Right atrium auricular region (tissue), 2 donors: ENCODE measurements around the gene AKR1A1. TPM values are rescaled to one million over a fixed set of nuclear protein-coding genes. Genes with fewer than 3 reads are reported as not detected.

ENCODE experiments used
- DNase-seq: peaks from one replicate; pipeline ENCODE4 v3.0.0-alpha.2; 2019; ENCODE audit warnings: low spot score
- H3K27ac ChIP-seq, 2 donors: fragments of 200-600 bp; sonication (generic); 1 replicate in 1 of 2; 2 replicates in 1 of 2; pipeline ENCODE4 v1.5.1; 2016 to 2019
- H3K27me3 ChIP-seq, 2 donors: fragments of 200-600 bp; sonication (generic); one replicate each; pipeline versions ENCODE4 v1.5.1 to v1.6.0; 2017 to 2019
- H3K36me3 ChIP-seq: fragments of 200-600 bp; sonication (generic); one replicate; pipeline ENCODE4 v1.5.1; 2016
- H3K4me1 ChIP-seq, 2 donors: fragments of 200-600 bp; sonication (generic); one replicate each; pipeline versions ENCODE4 v1.5.1 to v1.6.0; 2017 to 2019
- H3K4me3 ChIP-seq, 2 donors: fragments of 200-600 bp; sonication (generic); 1 replicate in 1 of 2; 2 replicates in 1 of 2; pipeline ENCODE4 v1.5.1; 2017 to 2019; ENCODE audit warnings: mild to moderate bottlenecking in 1 of 2, moderate library complexity in 1 of 2
- H3K9me3 ChIP-seq, 2 donors: fragments of 200-600 bp; sonication (generic); one replicate each; pipeline ENCODE4 v1.5.1; 2019
- CTCF ChIP-seq, 2 donors: fragments of 200-600 bp; sonication (generic); IDR thresholded peaks; one replicate each; pipeline ENCODE4 v1.5.1; 2019; ENCODE audit warnings: antibody characterized with exemption in 2 of 2
- total RNA-seq, 2 donors: library from RNA; depleted of rRNA; stranded (reverse); fragments of >200 nt; gene quantifications; one replicate each; pipeline ENCODE4 v1.1.0, GENCODE V29; 2016

The AKR1A1 gene
- total RNA-seq, 2 donors from 2014 or later, result 47.2 to 53.3 TPM

GRCh38 chr1:45544530-45544929 lies 6.1 kb upstream of the AKR1A1 start:
- Histone ChIP-seq H3K36me3 (no peaks in the 10 kb centered on the region), H3K27ac (no peak overlapping the region), H3K27me3 (no peaks in the 10 kb centered on the region), H3K4me3 (no peak overlapping the region), H3K4me1 (no peaks in the 10 kb centered on the region), H3K9me3 (no peaks in the 10 kb centered on the region)
- DNase-seq, result no peak
- no peak for TF ChIP-seq CTCF (IDR thresholded peaks at IDR 0.05)

- Histone ChIP-seq H3K27me3 (no peaks in the 10 kb centered on the region), H3K27ac (no peak overlapping the region), H3K4me1 (peaks cover 0 to 2% of the 10 kb centered on the region in 2 donors), H3K36me3 (no peaks in the 10 kb centered on the region), H3K9me3 (no peaks in the 10 kb centered on the region), H3K4me3 (no peak overlapping the region)
- no peak for DNase-seq
- TF ChIP-seq CTCF (IDR thresholded peaks at IDR 0.05), result no peak
These were observed 5.6 kb upstream of the AKR1A1 start for GRCh38 chr1:45545019-45545493.

- Histone ChIP-seq H3K9me3 (no peaks in the 10 kb centered on the region), H3K4me3 (no peak overlapping the region), H3K36me3 (no peaks in the 10 kb centered on the region), H3K4me1 (peaks cover 0 to 4% of the 10 kb centered on the region in 2 donors), H3K27ac (no peak overlapping the region), H3K27me3 (no peaks in the 10 kb centered on the region)
- no peak for TF ChIP-seq CTCF (IDR thresholded peaks at IDR 0.05)
- no peak for DNase-seq
These were observed 4.9 kb upstream of the AKR1A1 start for GRCh38 chr1:45545553-45546310.

GRCh38 chr1:45551684-45552083 lies 1.1 kb downstream of the AKR1A1 start:
- Histone ChIP-seq H3K36me3 (peaks cover 3% of the 10 kb centered on the region), H3K27me3 (no peaks in the 10 kb centered on the region), H3K9me3 (no peaks in the 10 kb centered on the region), H3K27ac (peak overlapping the region in 1 of 2 donors; percentile 92), H3K4me3 (peak overlapping the region; percentile 62 to 75), H3K4me1 (peaks cover 0 to 19% of the 10 kb centered on the region in 2 donors)
- no peak for DNase-seq
- no peak for TF ChIP-seq CTCF (IDR thresholded peaks at IDR 0.05)

GRCh38 chr1:45552331-45552730 lies 1.7 kb downstream of the AKR1A1 start:
- Histone ChIP-seq H3K27ac (no peak overlapping the region), H3K36me3 (peaks cover 3% of the 10 kb centered on the region), H3K27me3 (no peaks in the 10 kb centered on the region), H3K4me3 (no peak overlapping the region), H3K4me1 (peaks cover 0 to 23% of the 10 kb centered on the region in 2 donors), H3K9me3 (no peaks in the 10 kb centered on the region)
- no peak for TF ChIP-seq CTCF (IDR thresholded peaks at IDR 0.05)
- DNase-seq, result no peak
